ENCODE data around the gene KAZALD1.
A peak's percentile ranks its signal among the peaks of the same experiment; 100 is the strongest.

KAZALD1 gene

GRCh38 chr10:101015582-101015973 lies 46.2 kb upstream of the KAZALD1 start:
- TF ChIP-seq CTCF (IDR thresholded peaks at IDR 0.05; ENCODE audit: low read depth, low read length, missing control alignments), result no peak
- DNase-seq, result no peak
- H3K27me3 ChIP-seq (replicated peaks), result no peaks in the 10 kb centered on the region
- no peak overlapping the region for H3K4me3 ChIP-seq (ENCODE audit: low read depth, low read length)
- peak overlapping the region; percentile 15 for H3K27ac ChIP-seq
- H3K36me3 ChIP-seq (replicated peaks), result no peaks in the 10 kb centered on the region
- in situ Hi-C loops (cut with HindIII; ENCODE audit: low pct_ligation_motif_present, low sequenced_read_pairs), result no loop called here

- no peak for TF ChIP-seq CTCF (IDR thresholded peaks at IDR 0.05; ENCODE audit: low read depth, low read length, missing control alignments)
- no peak overlapping the region for H3K4me3 ChIP-seq (ENCODE audit: low read depth, low read length)
- no peak for DNase-seq
- no peaks in the 10 kb centered on the region for H3K27me3 ChIP-seq (replicated peaks)
- in situ Hi-C loops (cut with HindIII; ENCODE audit: low pct_ligation_motif_present, low sequenced_read_pairs), result no loop called here
- no peak overlapping the region for H3K27ac ChIP-seq
- H3K36me3 ChIP-seq (replicated peaks), result no peaks in the 10 kb centered on the region
Measured at GRCh38 chr10:101016814-101017213, 45.0 kb upstream of the KAZALD1 start.

GRCh38 chr10:101018118-101018599 lies 43.6 kb upstream of the KAZALD1 start:
- H3K27me3 ChIP-seq (replicated peaks), result no peaks in the 10 kb centered on the region
- no peak overlapping the region for H3K4me3 ChIP-seq (ENCODE audit: low read depth, low read length)
- DNase-seq, result peak; percentile 34
- no peak overlapping the region for H3K27ac ChIP-seq
- TF ChIP-seq CTCF (IDR thresholded peaks at IDR 0.05; ENCODE audit: low read depth, low read length, missing control alignments), result no peak
- H3K36me3 ChIP-seq (replicated peaks), result no peaks in the 10 kb centered on the region
- in situ Hi-C loops (cut with HindIII; ENCODE audit: low pct_ligation_motif_present, low sequenced_read_pairs), result no loop called here

- Histone ChIP-seq H3K27me3 (replicated peaks) (no peaks in the 10 kb centered on the region), H3K27ac (no peak overlapping the region), H3K36me3 (replicated peaks) (no peaks in the 10 kb centered on the region), H3K4me3 (ENCODE audit: low read depth, low read length) (peak overlapping the region; percentile 12)
- in situ Hi-C loops (cut with HindIII; ENCODE audit: low pct_ligation_motif_present, low sequenced_read_pairs), result no loop called here
- peak; percentile 87 for DNase-seq
- peak; percentile 84 for TF ChIP-seq CTCF (IDR thresholded peaks at IDR 0.05; ENCODE audit: low read depth, low read length, missing control alignments)
Measured at GRCh38 chr10:101018600-101019439, 43.0 kb upstream of the KAZALD1 start.

- Histone ChIP-seq H3K36me3 (replicated peaks) (no peaks in the 10 kb centered on the region), H3K27me3 (replicated peaks) (no peaks in the 10 kb centered on the region), H3K4me3 (ENCODE audit: low read depth, low read length) (no peak overlapping the region), H3K27ac (no peak overlapping the region)
- DNase-seq, result no peak
- in situ Hi-C loops (cut with HindIII; ENCODE audit: low pct_ligation_motif_present, low sequenced_read_pairs), result no loop called here
- TF ChIP-seq CTCF (IDR thresholded peaks at IDR 0.05; ENCODE audit: low read depth, low read length, missing control alignments), result no peak
Measured at GRCh38 chr10:101019440-101019703, 42.4 kb upstream of the KAZALD1 start.

All from brain microvascular endothelial cell (primary cell).